Calu3 (cell line): ENCODE data around the gene SEL1L3. TPM values are rescaled to one million over a fixed set of nuclear protein-coding genes. Genes with fewer than 3 reads are reported as not detected.

Experiments used
- BruUV-seq: library from RNA; stranded (reverse); fragments of 400-500 nt; replicated peaks from 2 replicates; lab custom pipeline; 2021; lab: Mats Ljungman, UMichigan
- CTCF ChIA-PET: fragments of 300-600 bp; sonication (Branson Sonifier 250); formaldehyde crosslinking; loops from one replicate; lab custom pipeline; 2022; ENCODE audit warnings: antibody characterized with exemption; lab: Charles Lee
- DNase-seq: peaks from one replicate; pipeline ENCODE4 v3.0.0; 2022
- H3K27ac Mint-ChIP-seq: one replicate; pipeline ENCODE4 v1.8.0; 2022; ENCODE audit warnings: mixed read lengths; ENCODE audit not compliant: unreplicated experiment
- H3K27me3 Mint-ChIP-seq: one replicate; pipeline ENCODE4 v1.8.0; 2022; ENCODE audit warnings: mixed read lengths; ENCODE audit not compliant: unreplicated experiment
- H3K36me3 Mint-ChIP-seq: one replicate; pipeline ENCODE4 v1.8.0; 2022; ENCODE audit warnings: mild to moderate bottlenecking, moderate library complexity, mixed read lengths; ENCODE audit not compliant: insufficient read depth, unreplicated experiment
- H3K4me1 Mint-ChIP-seq: one replicate; pipeline ENCODE4 v1.8.0; 2022; ENCODE audit warnings: mild to moderate bottlenecking, low read depth, mixed read lengths; ENCODE audit not compliant: unreplicated experiment
- H3K4me3 Mint-ChIP-seq: one replicate; pipeline ENCODE4 v1.8.0; 2022; ENCODE audit warnings: mild to moderate bottlenecking, low read depth, moderate library complexity, mixed read lengths; ENCODE audit not compliant: unreplicated experiment
- H3K9me3 Mint-ChIP-seq: one replicate; pipeline ENCODE4 v1.8.0; 2022; ENCODE audit warnings: low read depth, mixed read lengths; ENCODE audit not compliant: unreplicated experiment
- intact Hi-C: fragments of 100-400 bp; cut with micrococcal nuclease; formaldehyde crosslinking; loops from one replicate; pipeline ENCODE4 v1.10.0; 2022; ENCODE audit not compliant: unreplicated experiment
- total RNA-seq: library from RNA; stranded (reverse); gene quantifications from 2 replicates; pipeline ENCODE4 v1.2.3, GENCODE V29; 2022
- TF ChIP-seq, protein P1 (sequence below): fragments of 200-600 bp; IDR thresholded peaks from one replicate; pipeline ENCODE4 v1.8.0; 2022; ENCODE audit warnings: antibody characterized with exemption; ENCODE audit not compliant: unreplicated experiment

The SEL1L3 gene
- total RNA-seq, 1 experiment from 2014 or later = 120 TPM

DNA sequence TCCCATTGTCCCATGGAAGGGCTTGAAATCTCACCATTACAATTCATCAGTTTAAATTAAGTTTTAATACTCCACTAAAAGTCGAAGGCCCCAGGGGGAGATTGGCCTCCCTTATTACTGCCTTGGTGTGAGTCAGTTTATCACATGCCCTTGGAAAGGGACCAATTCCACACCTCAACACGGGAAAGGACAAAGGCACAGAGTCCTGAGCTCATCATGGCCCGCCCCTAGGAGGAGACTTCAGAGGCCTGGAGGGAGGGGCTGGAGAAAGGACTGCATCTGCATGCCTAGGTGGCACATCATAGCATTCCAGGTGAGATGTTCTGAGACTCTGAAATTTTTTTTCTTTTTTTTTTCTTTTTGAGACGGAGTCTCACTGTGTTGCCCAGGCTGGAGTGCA lies 2.8 kb upstream of the SEL1L3 start:
- no peaks in the 10 kb centered on the region for H3K27me3 Mint-ChIP-seq
- intact Hi-C loops = no loop called here
- H3K36me3 Mint-ChIP-seq = peaks cover 30% of the 10 kb centered on the region
- peak; percentile 82 for DNase-seq
- BruUV-seq = no TSS peak
- H3K4me3 Mint-ChIP-seq = peak overlapping the region; percentile 30
- no peaks in the 10 kb centered on the region for H3K9me3 Mint-ChIP-seq
- TF ChIP-seq, protein P1, sequence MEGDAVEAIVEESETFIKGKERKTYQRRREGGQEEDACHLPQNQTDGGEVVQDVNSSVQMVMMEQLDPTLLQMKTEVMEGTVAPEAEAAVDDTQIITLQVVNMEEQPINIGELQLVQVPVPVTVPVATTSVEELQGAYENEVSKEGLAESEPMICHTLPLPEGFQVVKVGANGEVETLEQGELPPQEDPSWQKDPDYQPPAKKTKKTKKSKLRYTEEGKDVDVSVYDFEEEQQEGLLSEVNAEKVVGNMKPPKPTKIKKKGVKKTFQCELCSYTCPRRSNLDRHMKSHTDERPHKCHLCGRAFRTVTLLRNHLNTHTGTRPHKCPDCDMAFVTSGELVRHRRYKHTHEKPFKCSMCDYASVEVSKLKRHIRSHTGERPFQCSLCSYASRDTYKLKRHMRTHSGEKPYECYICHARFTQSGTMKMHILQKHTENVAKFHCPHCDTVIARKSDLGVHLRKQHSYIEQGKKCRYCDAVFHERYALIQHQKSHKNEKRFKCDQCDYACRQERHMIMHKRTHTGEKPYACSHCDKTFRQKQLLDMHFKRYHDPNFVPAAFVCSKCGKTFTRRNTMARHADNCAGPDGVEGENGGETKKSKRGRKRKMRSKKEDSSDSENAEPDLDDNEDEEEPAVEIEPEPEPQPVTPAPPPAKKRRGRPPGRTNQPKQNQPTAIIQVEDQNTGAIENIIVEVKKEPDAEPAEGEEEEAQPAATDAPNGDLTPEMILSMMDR = no peak
- peak overlapping the region; percentile 85 for H3K27ac Mint-ChIP-seq
- CTCF ChIA-PET = interaction anchor here (0.7 to 1.4 kb wide), 7 partner anchors 8 to 304 kb away, joined by 3 to 4 read pairs (median 3); no protein-coding TSS in a partner anchor
- peaks cover 28% of the 10 kb centered on the region for H3K4me1 Mint-ChIP-seq

DNA sequence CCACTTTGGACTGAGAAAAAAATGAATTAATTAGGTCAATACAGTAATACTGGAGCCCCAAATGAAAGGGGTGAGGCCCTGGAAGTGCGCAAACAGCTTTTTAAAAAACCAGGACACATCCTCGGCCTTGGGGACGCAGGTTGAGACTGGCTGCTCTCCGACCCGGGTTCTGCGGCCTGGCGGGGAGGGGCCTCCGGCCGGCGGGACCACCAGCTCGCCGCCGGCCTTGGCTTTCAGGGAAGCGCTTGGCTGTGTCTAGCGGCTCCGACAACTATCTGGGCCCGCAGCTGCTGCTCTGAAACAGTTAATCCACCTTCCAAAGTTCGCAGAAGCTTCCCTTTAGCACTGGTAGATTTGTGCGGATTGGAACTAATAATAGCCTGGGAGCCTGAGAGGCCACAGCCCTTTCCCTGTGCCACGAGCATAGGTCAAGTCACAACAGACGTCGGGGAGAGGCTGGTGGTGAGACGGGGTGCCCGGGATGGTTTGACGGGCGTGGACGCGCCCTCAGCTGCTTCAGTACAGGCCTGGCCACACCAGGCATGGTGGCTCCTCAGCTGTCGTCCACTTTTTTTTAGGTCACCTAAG lies 1.1 kb upstream of the SEL1L3 start:
- TSS peak; percentile 19 for BruUV-seq
- H3K27ac Mint-ChIP-seq = peak overlapping the region; percentile 73
- H3K36me3 Mint-ChIP-seq = peaks cover 34% of the 10 kb centered on the region
- TF ChIP-seq, protein P1 = no peak
- no peaks in the 10 kb centered on the region for H3K9me3 Mint-ChIP-seq
- peak overlapping the region; percentile 97 for H3K4me3 Mint-ChIP-seq
- H3K4me1 Mint-ChIP-seq = peaks cover 44% of the 10 kb centered on the region
- intact Hi-C loops = no loop called here
- no peaks in the 10 kb centered on the region for H3K27me3 Mint-ChIP-seq
- DNase-seq = no peak
- CTCF ChIA-PET = interaction anchor here (1.0 kb wide), 1 partner anchor 9 kb away, joined by 4 read pairs; no protein-coding TSS in a partner anchor

DNA sequence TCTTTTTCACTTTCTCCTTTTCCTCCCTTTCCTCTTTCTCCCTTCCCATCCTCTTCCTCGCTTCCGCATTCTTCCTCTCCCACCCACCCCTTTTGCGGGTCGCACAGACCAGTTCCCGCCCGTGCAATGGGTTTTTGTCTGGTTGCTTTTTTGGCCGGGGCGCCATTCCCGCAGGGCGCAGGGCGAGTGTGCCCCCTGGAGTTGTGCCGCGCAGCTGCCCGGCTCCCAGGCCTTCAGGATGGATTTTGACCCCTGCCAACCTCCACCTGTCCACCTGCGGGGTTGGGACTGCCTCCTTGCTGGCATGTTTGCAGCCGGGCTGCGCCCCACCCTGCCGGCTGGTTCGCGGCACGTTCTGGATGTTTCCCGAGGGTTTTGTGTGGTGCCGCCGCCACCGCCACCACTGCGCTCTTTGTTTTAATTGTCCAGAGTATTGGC lies 578 bp upstream of the SEL1L3 start:
- Mint-ChIP-seq H3K36me3 (peaks cover 34% of the 10 kb centered on the region), H3K27ac (peak overlapping the region; percentile 73), H3K4me3 (peak overlapping the region; percentile 97), H3K27me3 (no peaks in the 10 kb centered on the region), H3K9me3 (no peaks in the 10 kb centered on the region), H3K4me1 (peaks cover 50% of the 10 kb centered on the region)
- CTCF ChIA-PET = interaction anchor here (1.0 kb wide), 1 partner anchor 8 kb away, joined by 4 read pairs; no protein-coding TSS in a partner anchor
- peak; percentile 56 for DNase-seq
- no TSS peak for BruUV-seq
- intact Hi-C loops = no loop called here
- TF ChIP-seq, protein P1 = no peak

GRCh38 chr4:25861951-25862410 lies 807 bp downstream of the SEL1L3 start:
- TF ChIP-seq, protein P1 = no peak
- CTCF ChIA-PET = no interaction called here
- DNase-seq = no peak
- no TSS peak for BruUV-seq
- Mint-ChIP-seq H3K4me3 (peak overlapping the region; percentile 97), H3K27me3 (no peaks in the 10 kb centered on the region), H3K4me1 (peaks cover 57% of the 10 kb centered on the region), H3K36me3 (peaks cover 37% of the 10 kb centered on the region), H3K9me3 (no peaks in the 10 kb centered on the region), H3K27ac (peak overlapping the region; percentile 92)
- intact Hi-C loops = no loop called here
